Measurements from ENCODE around the gene ADM.
A peak's percentile ranks its signal among the peaks of the same experiment; 100 is the strongest.
"Not testable (repeated sequence)": the region's sequence is repeated elsewhere in the genome, so short reads cannot be mapped to it uniquely, and the experiment has no call there.

Gene ADM

GRCh38 chr11:10304495-10305261, at the start of gene ADM:
TSS of gene ADM (plus strand) at chr11:10305073. CDS start at chr11:10305701, 628 bp downstream.
- peaks cover 8% of the 10 kb centered on the region for H3K27me3 ChIP-seq (replicated peaks; ENCODE audit: control insufficient read depth, insufficient read depth, low read length)
- peak; percentile 55 for TF ChIP-seq CTCF (IDR thresholded peaks at IDR 0.05; ENCODE audit: insufficient read depth, low read length, poor library complexity, severe bottlenecking)
- no peaks in the 10 kb centered on the region for H3K36me3 ChIP-seq (ENCODE audit: control insufficient read depth, insufficient read depth, low read length)
- peak; percentile 53 for DNase-seq (ENCODE audit: extremely low read depth, insufficient read length)
- peak within 1 kb of the TSS; percentile 75 for H3K4me3 ChIP-seq (replicated peaks; ENCODE audit: low read depth, low read length)

- Histone ChIP-seq H3K36me3 (ENCODE audit: control insufficient read depth, insufficient read depth, low read length) (no peaks in the 10 kb centered on the region), H3K4me3 (replicated peaks; ENCODE audit: low read depth, low read length) (no peak overlapping the region), H3K27me3 (replicated peaks; ENCODE audit: control insufficient read depth, insufficient read depth, low read length) (no peaks in the 10 kb centered on the region)
- DNase-seq (ENCODE audit: extremely low read depth, insufficient read length): no peak
- no peak for TF ChIP-seq CTCF (IDR thresholded peaks at IDR 0.05; ENCODE audit: insufficient read depth, low read length, poor library complexity, severe bottlenecking)
Measured at GRCh38 chr11:10255388-10256125, 49.3 kb upstream of the ADM start.

- no peaks in the 10 kb centered on the region for H3K27me3 ChIP-seq (replicated peaks; ENCODE audit: control insufficient read depth, insufficient read depth, low read length)
- H3K4me3 ChIP-seq (replicated peaks; ENCODE audit: low read depth, low read length): no peak overlapping the region
- TF ChIP-seq CTCF (IDR thresholded peaks at IDR 0.05; ENCODE audit: insufficient read depth, low read length, poor library complexity, severe bottlenecking): no peak
- DNase-seq (ENCODE audit: extremely low read depth, insufficient read length): no peak
- no peaks in the 10 kb centered on the region for H3K36me3 ChIP-seq (ENCODE audit: control insufficient read depth, insufficient read depth, low read length)
Measured at GRCh38 chr11:10257478-10257877, 47.4 kb upstream of the ADM start.

GRCh38 chr11:10261821-10262220, 43.1 kb upstream of the ADM start:
- no peaks in the 10 kb centered on the region for H3K36me3 ChIP-seq (ENCODE audit: control insufficient read depth, insufficient read depth, low read length)
- H3K4me3 ChIP-seq (replicated peaks; ENCODE audit: low read depth, low read length): no peak overlapping the region
- no peaks in the 10 kb centered on the region for H3K27me3 ChIP-seq (replicated peaks; ENCODE audit: control insufficient read depth, insufficient read depth, low read length)
- DNase-seq (ENCODE audit: extremely low read depth, insufficient read length): no peak
- no peak for TF ChIP-seq CTCF (IDR thresholded peaks at IDR 0.05; ENCODE audit: insufficient read depth, low read length, poor library complexity, severe bottlenecking)

GRCh38 chr11:10263929-10264328, 40.9 kb upstream of the ADM start:
- no peaks in the 10 kb centered on the region for H3K27me3 ChIP-seq (replicated peaks; ENCODE audit: control insufficient read depth, insufficient read depth, low read length)
- H3K36me3 ChIP-seq (ENCODE audit: control insufficient read depth, insufficient read depth, low read length): no peaks in the 10 kb centered on the region
- H3K4me3 ChIP-seq (replicated peaks; ENCODE audit: low read depth, low read length): no peak overlapping the region
- no peak for DNase-seq (ENCODE audit: extremely low read depth, insufficient read length)
- TF ChIP-seq CTCF (IDR thresholded peaks at IDR 0.05; ENCODE audit: insufficient read depth, low read length, poor library complexity, severe bottlenecking): no peak

- not testable (repeated sequence) for H3K36me3 ChIP-seq (ENCODE audit: control insufficient read depth, insufficient read depth, low read length); H3K4me3 ChIP-seq (replicated peaks; ENCODE audit: low read depth, low read length); DNase-seq (ENCODE audit: extremely low read depth, insufficient read length); H3K27me3 ChIP-seq (replicated peaks; ENCODE audit: control insufficient read depth, insufficient read depth, low read length)
Measured at GRCh38 chr11:10264716-10265115, 40.2 kb upstream of the ADM start.
